OCI-LY1 (cell line): ENCODE measurements around the gene SLIT3.

Experiments used
- H2AFZ ChIP-seq: fragments of 200-600 bp; sonication (generic), shearing (Covaris generic); 2 replicates; pipeline ENCODE4 v1.6.0; 2014; ENCODE audit warnings: antibody characterized with exemption, mild to moderate bottlenecking, low read length
- H3F3A ChIP-seq: fragments of 200-600 bp; sonication (generic), shearing (Covaris generic); 2 replicates; pipeline ENCODE4 v1.6.0; 2014; ENCODE audit warnings: mild to moderate bottlenecking, antibody characterized with exemption, low read length, moderate library complexity; ENCODE audit not compliant: insufficient read depth
- H3K27ac ChIP-seq: fragments of 200-600 bp; sonication (generic); 2 replicates; pipeline ENCODE4 v1.5.1; 2014; ENCODE audit warnings: low read length, mixed run types, mild to moderate bottlenecking, low read depth; ENCODE audit not compliant: poor library complexity, severe bottlenecking
- H3K27me3 ChIP-seq: fragments of 200-600 bp; sonication (generic); 2 replicates; pipeline ENCODE4 v1.6.0; 2014; ENCODE audit warnings: antibody characterized with exemption, mild to moderate bottlenecking, low read length, moderate library complexity; ENCODE audit not compliant: insufficient read depth
- H3K36me3 ChIP-seq: fragments of 200-600 bp; sonication (generic); 2 replicates; pipeline ENCODE4 v1.6.1; 2014; ENCODE audit warnings: mild to moderate bottlenecking, antibody characterized with exemption, low read length, moderate library complexity, mixed read lengths; ENCODE audit not compliant: insufficient read depth
- H3K4me1 ChIP-seq: fragments of 200-600 bp; sonication (generic); 2 replicates; pipeline ENCODE4 v1.5.1; 2014; ENCODE audit warnings: mild to moderate bottlenecking, low read length, moderate library complexity; ENCODE audit not compliant: insufficient read depth, severe bottlenecking
- H3K4me2 ChIP-seq: fragments of 200-600 bp; sonication (generic), shearing (Covaris generic); 2 replicates; pipeline ENCODE4 v1.6.1; 2014; ENCODE audit warnings: low read length
- H3K4me3 ChIP-seq: fragments of 200-600 bp; sonication (generic); 2 replicates; pipeline ENCODE4 v1.5.1; 2014; ENCODE audit warnings: low read length, low read depth, mild to moderate bottlenecking, mixed read lengths; ENCODE audit not compliant: poor library complexity, severe bottlenecking
- H3K79me2 ChIP-seq: fragments of 200-600 bp; shearing (Covaris generic); 2 replicates; pipeline ENCODE4 v1.6.1; 2016; ENCODE audit warnings: mixed run types, low read length, mixed read lengths; ENCODE audit not compliant: insufficient read depth
- H3K9ac ChIP-seq: fragments of 200-600 bp; sonication (generic), shearing (Covaris generic); 2 replicates; pipeline ENCODE4 v1.6.1; 2014; ENCODE audit warnings: mild to moderate bottlenecking, low read length, mixed read lengths
- H3K9me2 ChIP-seq: fragments of 200-600 bp; sonication (generic), shearing (Covaris generic); 2 replicates; pipeline ENCODE4 v1.6.1; 2014; ENCODE audit warnings: low read depth, mild to moderate bottlenecking, low read length, mixed read lengths
- H3K9me3 ChIP-seq: fragments of 200-600 bp; shearing (Covaris generic); 2 replicates; pipeline ENCODE4 v1.6.1; 2014; ENCODE audit warnings: low read length, mixed read lengths
- H4K20me1 ChIP-seq: fragments of 200-600 bp; sonication (generic), shearing (Covaris generic); 2 replicates; pipeline ENCODE4 v1.6.0; 2016; ENCODE audit warnings: mild to moderate bottlenecking, low read length; ENCODE audit not compliant: insufficient read depth
- CTCF ChIP-seq: fragments of 200-600 bp; sonication (generic), shearing (Covaris generic); IDR thresholded peaks from 2 replicates; pipeline ENCODE4 v1.5.1; 2017; ENCODE audit warnings: mild to moderate bottlenecking, antibody characterized with exemption, low read length, moderate library complexity, mixed read lengths
- EZH2 ChIP-seq: fragments of 200-600 bp; sonication (generic), shearing (Covaris generic); IDR thresholded peaks from 2 replicates; pipeline ENCODE4 v1.8.0; 2017; ENCODE audit warnings: borderline replicate concordance, mixed run types, mild to moderate bottlenecking, antibody characterized with exemption, low read length, moderate library complexity, mixed read lengths

Gene SLIT3

GRCh38 chr5:168734119-168734518 is 566.8 kb downstream of the SLIT3 start:
- Histone ChIP-seq H3K79me2 (no peaks in the 10 kb centered on the region), H3K9me2 (no peaks in the 10 kb centered on the region), H3K4me2 (no peak overlapping the region), H3F3A (no peaks in the 10 kb centered on the region), H3K27ac (no peak overlapping the region), H3K9ac (no peak overlapping the region), H4K20me1 (no peaks in the 10 kb centered on the region), H3K4me1 (no peaks in the 10 kb centered on the region), H3K4me3 (no peak overlapping the region), H3K9me3 (no peaks in the 10 kb centered on the region), H3K27me3 (no peaks in the 10 kb centered on the region), H2AFZ (no peak overlapping the region), H3K36me3 (no peaks in the 10 kb centered on the region)
- no peak for TF ChIP-seq CTCF
- no peak for TF ChIP-seq EZH2

- Histone ChIP-seq H3K9me2 (no peaks in the 10 kb centered on the region), H3K27me3 (no peaks in the 10 kb centered on the region), H3K4me1 (no peaks in the 10 kb centered on the region), H3K4me3 (no peak overlapping the region), H3K4me2 (no peak overlapping the region), H3K36me3 (no peaks in the 10 kb centered on the region), H3K79me2 (no peaks in the 10 kb centered on the region), H3K9ac (no peak overlapping the region), H4K20me1 (no peaks in the 10 kb centered on the region), H2AFZ (no peak overlapping the region), H3K9me3 (no peaks in the 10 kb centered on the region), H3F3A (no peaks in the 10 kb centered on the region), H3K27ac (no peak overlapping the region)
- TF ChIP-seq CTCF (no peak), EZH2 (no peak)
Observed at GRCh38 chr5:168728546-168729211, 572.3 kb downstream of the SLIT3 start.

- no peak overlapping the region for H2AFZ ChIP-seq
- no peak overlapping the region for H3K4me2 ChIP-seq
- H3K4me1 ChIP-seq: no peaks in the 10 kb centered on the region
- H3F3A ChIP-seq: no peaks in the 10 kb centered on the region
- H3K36me3 ChIP-seq: no peaks in the 10 kb centered on the region
- H3K79me2 ChIP-seq: no peaks in the 10 kb centered on the region
- no peaks in the 10 kb centered on the region for H3K27me3 ChIP-seq
- H3K9me3 ChIP-seq: no peaks in the 10 kb centered on the region
- H3K27ac ChIP-seq: no peak overlapping the region
- no peaks in the 10 kb centered on the region for H4K20me1 ChIP-seq
- no peaks in the 10 kb centered on the region for H3K9me2 ChIP-seq
- H3K9ac ChIP-seq: no peak overlapping the region
- no peak overlapping the region for H3K4me3 ChIP-seq
- TF ChIP-seq CTCF (no peak), EZH2 (no peak)
Observed at GRCh38 chr5:168727547-168727946, 573.4 kb downstream of the SLIT3 start.
